ENCODE data around the gene CWC27.

CWC27 gene

GRCh38 chr5:65035211-65036206, 266.8 kb downstream of the CWC27 start (continued):
- TF ChIP-seq PRDM4 (tag by site-specific recombination; IDR thresholded peaks at IDR 0.05), result peak; percentile 76
- TF ChIP-seq REPIN1 (tag by site-specific recombination; IDR thresholded peaks at IDR 0.05; ENCODE audit: low read depth), result no peak
- peak; percentile 86 for TF ChIP-seq ZNF600 (tag by site-specific recombination; IDR thresholded peaks at IDR 0.05)
- no peak for TF ChIP-seq AEBP2 (tag by site-specific recombination; IDR thresholded peaks at IDR 0.05; ENCODE audit: borderline replicate concordance)
- peak; percentile 50; the same call in 1 of the 2 replicates for TF ChIP-seq ZNF24 (tag by site-specific recombination; IDR thresholded peaks at IDR 0.05)
- TF ChIP-seq ZBTB44 (tag by site-specific recombination; IDR thresholded peaks at IDR 0.05), result peak; percentile 61
- no peak; the same call in 1 of the 2 replicates for TF ChIP-seq ZSCAN16 (tag by site-specific recombination; IDR thresholded peaks at IDR 0.05)
- TF ChIP-seq ZNF426 (tag by site-specific recombination; IDR thresholded peaks at IDR 0.05), result no peak
- TF ChIP-seq KLF17 (tag by site-specific recombination; IDR thresholded peaks at IDR 0.05), result peak; percentile 97
- no peak for TF ChIP-seq ZNF112 (tag by site-specific recombination; IDR thresholded peaks at IDR 0.05)
- no peak for TF ChIP-seq ZNF768 (tag by site-specific recombination; IDR thresholded peaks at IDR 0.05)
- no peak for TF ChIP-seq ZFP3 (tag by site-specific recombination; IDR thresholded peaks at IDR 0.05; ENCODE audit: low read depth)
- no peak for TF ChIP-seq ZNF623 (tag by site-specific recombination; IDR thresholded peaks at IDR 0.05)
- no peak for TF ChIP-seq ZNF146 (tag by site-specific recombination; IDR thresholded peaks at IDR 0.05)
- no peak for TF ChIP-seq ZNF280D (tag by site-specific recombination; IDR thresholded peaks at IDR 0.05)
- TF ChIP-seq YY2 (tag by site-specific recombination; IDR thresholded peaks at IDR 0.05), result peak; percentile 14; the same call in 1 of the 2 replicates
- TF ChIP-seq HIC1 (tag by site-specific recombination; IDR thresholded peaks at IDR 0.05), result peak; percentile 92
- TF ChIP-seq ZNF26 (tag by site-specific recombination; IDR thresholded peaks at IDR 0.05), result no peak
- TF ChIP-seq ZBTB21 (tag by site-specific recombination; IDR thresholded peaks at IDR 0.05), result peak; percentile 97
- TF ChIP-seq ZBTB6 (tag by site-specific recombination; IDR thresholded peaks at IDR 0.05), result no peak
- TF ChIP-seq OVOL3 (tag by site-specific recombination; IDR thresholded peaks at IDR 0.05), result peak; percentile 54; the same call in 1 of the 2 replicates
- TF ChIP-seq ZNF544 (tag by site-specific recombination; IDR thresholded peaks at IDR 0.05), result no peak
- peak; percentile 44; the same call in 1 of the 2 replicates for TF ChIP-seq OSR2 (tag by site-specific recombination; IDR thresholded peaks at IDR 0.05)
